ENCODE measurements around the gene PORCN. TPM values are rescaled to one million over a fixed set of nuclear protein-coding genes. Genes with fewer than 3 reads are reported as not detected.
A peak's percentile ranks its signal among the peaks of the same experiment; 100 is the strongest.

The PORCN gene
- total and polyA plus RNA-seq, 7 experiments from 2014 or later: 10.0 to 19.0 (median 15.5) TPM

DNA sequence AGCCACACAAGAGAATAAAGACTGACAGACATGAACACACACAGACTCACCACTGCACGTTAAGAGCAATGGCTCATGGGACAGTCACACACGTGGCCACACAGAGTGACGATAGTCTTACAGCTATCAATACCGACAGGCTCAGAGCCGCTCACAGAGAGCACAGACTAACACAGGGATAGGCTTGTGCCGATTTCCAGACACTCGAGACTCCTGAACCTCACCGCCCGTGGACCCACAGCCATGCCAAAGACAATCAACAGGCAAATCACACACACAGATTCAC, 38.0 kb upstream of the PORCN start:
- DNase-seq (no peak), ATAC-seq (no peak)
- no peaks in the 10 kb centered on the region for H3K9me3 Mint-ChIP-seq
- CTCF ChIA-PET: no interaction called here
- no peak overlapping the region for H3K27ac ChIP-seq (ENCODE audit: low read depth, low read length)
- peaks cover 0 to 13% (median 0%) of the 10 kb centered on the region in 5 donors for H3K36me3 Mint-ChIP-seq
- intact Hi-C loops (cut with micrococcal nuclease): loop anchor here (10.0 kb wide), 3 partner anchors 214 to 1636 kb away; partner anchors contain the start of genes RP2 (in 1 of the 2), SUV39H1 (in 1 of the 2) and WAS (in 1 of the 2)
- POLR2A ChIA-PET: no interaction called here
- H3K4me3 Mint-ChIP-seq: no peak overlapping the region
- peaks cover 12 to 36% (median 20%) of the 10 kb centered on the region in 7 donors for H3K4me1 Mint-ChIP-seq
- no peaks in the 10 kb centered on the region for H3K36me3 ChIP-seq (ENCODE audit: control insufficient read depth in 2 of 3, insufficient read depth in 3 of 3, low read length in 3 of 3)
- H3K27ac Mint-ChIP-seq: no peak overlapping the region
- H3K4me1 ChIP-seq (ENCODE audit: control insufficient read depth in 2 of 2, insufficient read depth in 2 of 2, low read length in 2 of 2): peaks cover 0 to 5% of the 10 kb centered on the region in 2 donors
- no peak overlapping the region for H3K4me3 ChIP-seq (ENCODE audit: low read length)
- no peaks in the 10 kb centered on the region for H3K9me3 ChIP-seq (ENCODE audit: control insufficient read depth in 2 of 3, low read length in 3 of 3)
- H3K27me3 Mint-ChIP-seq: no peaks in the 10 kb centered on the region
- no peaks in the 10 kb centered on the region for H3K27me3 ChIP-seq (ENCODE audit: control insufficient read depth in 2 of 2, insufficient read depth in 2 of 2, low read length in 2 of 2)

DNA sequence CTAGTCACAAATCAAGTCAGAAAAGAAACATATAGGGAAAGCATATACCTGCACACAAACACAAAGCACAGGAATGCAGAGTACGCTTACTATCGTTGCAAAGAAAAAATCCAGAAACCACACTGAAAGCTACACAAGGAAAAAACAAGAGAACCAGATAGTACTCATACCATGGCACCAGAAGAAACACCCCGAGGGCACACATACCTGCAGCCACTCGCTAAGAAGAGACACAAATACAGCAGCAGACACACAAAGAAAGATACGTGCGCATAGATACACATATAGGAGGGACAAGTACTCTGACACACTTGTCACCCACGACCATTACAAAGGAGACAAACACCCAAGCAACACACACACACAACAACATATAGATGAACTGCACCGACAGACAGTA, 37.3 kb upstream of the PORCN start:
- Mint-ChIP-seq H3K9me3 (no peaks in the 10 kb centered on the region), H3K27ac (peak overlapping the region in 2 of 9 donors; percentile 54 to 56), H3K36me3 (peaks cover 0 to 11% (median 0%) of the 10 kb centered on the region in 5 donors), H3K4me3 (peak overlapping the region in 2 of 10 donors; percentile 4 to 25), H3K4me1 (peaks cover 12 to 35% (median 21%) of the 10 kb centered on the region in 7 donors), H3K27me3 (no peaks in the 10 kb centered on the region)
- CTCF ChIA-PET: no interaction called here
- intact Hi-C loops (cut with micrococcal nuclease): loop anchor here (10.0 kb wide), 3 partner anchors 213 to 1637 kb away; partner anchors contain the start of genes RP2 (in 1 of the 2), SUV39H1 (in 1 of the 2) and WAS (in 1 of the 2)
- DNase-seq (no peak), ATAC-seq (no peak)
- POLR2A ChIA-PET: interaction anchor here (0.9 kb wide), 1 partner anchor 38 kb away, joined by 3 read pairs; no protein-coding TSS in a partner anchor
- H3K36me3 ChIP-seq (ENCODE audit: control insufficient read depth in 2 of 3, insufficient read depth in 3 of 3, low read length in 3 of 3): no peaks in the 10 kb centered on the region
- H3K9me3 ChIP-seq (ENCODE audit: control insufficient read depth in 2 of 3, low read length in 3 of 3): no peaks in the 10 kb centered on the region
- H3K27ac ChIP-seq (ENCODE audit: low read depth, low read length): no peak overlapping the region
- H3K27me3 ChIP-seq (ENCODE audit: control insufficient read depth in 2 of 2, insufficient read depth in 2 of 2, low read length in 2 of 2): no peaks in the 10 kb centered on the region
- peaks cover 0 to 5% of the 10 kb centered on the region in 2 donors for H3K4me1 ChIP-seq (ENCODE audit: control insufficient read depth in 2 of 2, insufficient read depth in 2 of 2, low read length in 2 of 2)
- H3K4me3 ChIP-seq (ENCODE audit: low read length): no peak overlapping the region

DNA sequence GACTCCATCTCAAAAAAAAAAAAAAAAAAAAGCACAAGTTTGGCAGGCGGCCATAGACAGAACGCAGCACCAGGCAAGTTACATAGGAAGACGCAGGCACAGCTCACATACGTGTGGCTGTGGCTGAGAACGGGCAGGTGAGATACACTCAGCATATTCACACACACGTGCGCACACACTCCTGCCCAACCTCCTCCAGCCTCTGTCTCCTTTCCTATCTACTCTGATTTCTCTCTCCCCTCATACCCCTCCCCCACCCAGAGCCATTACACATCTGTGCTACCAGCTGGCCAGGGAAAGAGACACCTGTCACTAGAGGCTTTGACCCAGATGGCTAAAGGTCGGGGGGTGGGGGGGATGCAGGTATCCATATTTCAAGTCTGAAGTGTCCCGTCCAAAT, 36.6 kb upstream of the PORCN start:
- CTCF ChIA-PET: no interaction called here
- ATAC-seq: no peak
- Histone ChIP-seq H3K36me3 (ENCODE audit: control insufficient read depth in 2 of 3, insufficient read depth in 3 of 3, low read length in 3 of 3) (no peaks in the 10 kb centered on the region), H3K4me1 (ENCODE audit: control insufficient read depth in 2 of 2, insufficient read depth in 2 of 2, low read length in 2 of 2) (peaks cover 4 to 11% of the 10 kb centered on the region in 2 donors), H3K27me3 (ENCODE audit: control insufficient read depth in 2 of 2, insufficient read depth in 2 of 2, low read length in 2 of 2) (no peaks in the 10 kb centered on the region), H3K9me3 (ENCODE audit: control insufficient read depth in 2 of 3, low read length in 3 of 3) (no peaks in the 10 kb centered on the region), H3K27ac (ENCODE audit: low read depth, low read length) (no peak overlapping the region), H3K4me3 (ENCODE audit: low read length) (no peak overlapping the region)
- H3K9me3 Mint-ChIP-seq: no peaks in the 10 kb centered on the region
- intact Hi-C loops (cut with micrococcal nuclease): loop anchor here (10.0 kb wide), 3 partner anchors 213 to 1637 kb away; partner anchors contain the start of genes RP2 (in 1 of the 2), SUV39H1 (in 1 of the 2) and WAS (in 1 of the 2)
- H3K4me1 Mint-ChIP-seq: peaks cover 16 to 37% (median 26%) of the 10 kb centered on the region in 7 donors
- no peak for DNase-seq
- no peak overlapping the region for H3K4me3 Mint-ChIP-seq
- H3K27me3 Mint-ChIP-seq: no peaks in the 10 kb centered on the region
- peak overlapping the region in 1 of 9 donors; percentile 34 for H3K27ac Mint-ChIP-seq
- H3K36me3 Mint-ChIP-seq: peaks cover 0 to 10% (median 0%) of the 10 kb centered on the region in 5 donors
- POLR2A ChIA-PET: no interaction called here

DNA sequence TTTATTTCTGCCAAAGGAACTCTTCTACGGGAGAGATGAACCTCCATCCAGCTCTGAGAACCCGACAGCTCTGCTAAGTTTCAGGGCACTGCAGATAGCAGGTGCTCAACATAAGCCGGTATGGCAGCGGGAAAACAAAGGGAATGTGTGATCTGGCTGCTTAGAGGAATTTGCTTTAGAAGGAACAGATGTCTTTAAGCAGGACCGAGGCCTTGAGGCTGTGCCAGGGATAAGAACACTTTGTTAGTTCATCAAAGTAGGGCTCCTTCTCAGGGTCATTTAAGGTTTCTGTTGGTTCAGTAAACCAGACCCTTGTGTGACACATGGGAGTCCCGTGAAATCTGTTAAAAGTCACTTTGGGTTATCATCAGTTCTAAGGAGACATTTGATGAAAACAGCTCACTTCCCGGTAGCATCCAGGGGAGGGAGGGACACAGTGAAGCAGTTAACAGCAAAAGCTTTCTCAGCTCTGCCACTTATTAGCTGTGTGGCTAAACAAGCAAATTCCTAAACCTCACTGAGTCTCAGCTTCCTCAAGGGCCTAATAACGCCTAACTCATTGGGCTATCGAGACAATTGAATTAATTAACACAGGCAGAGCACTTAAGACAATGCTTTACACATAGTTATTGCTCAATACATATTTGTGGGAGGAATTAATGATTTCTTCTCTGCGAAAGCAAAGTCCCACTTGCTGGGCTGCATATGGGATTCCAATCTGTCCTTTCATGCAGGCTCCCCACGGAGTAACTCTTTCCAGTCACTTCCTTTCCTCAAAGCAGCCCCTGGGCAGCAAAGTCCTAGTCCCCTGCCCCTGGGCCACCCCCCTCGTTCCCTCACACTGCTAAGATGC, 35.7 kb upstream of the PORCN start:
- ATAC-seq: no peak
- Histone ChIP-seq H3K27me3 (ENCODE audit: control insufficient read depth in 2 of 2, insufficient read depth in 2 of 2, low read length in 2 of 2) (no peaks in the 10 kb centered on the region), H3K4me1 (ENCODE audit: control insufficient read depth in 2 of 2, insufficient read depth in 2 of 2, low read length in 2 of 2) (peaks cover 8 to 10% of the 10 kb centered on the region in 2 donors), H3K27ac (ENCODE audit: low read depth, low read length) (no peak overlapping the region), H3K4me3 (ENCODE audit: low read length) (no peak overlapping the region), H3K9me3 (ENCODE audit: control insufficient read depth in 2 of 3, low read length in 3 of 3) (no peaks in the 10 kb centered on the region), H3K36me3 (ENCODE audit: control insufficient read depth in 2 of 3, insufficient read depth in 3 of 3, low read length in 3 of 3) (no peaks in the 10 kb centered on the region)
- POLR2A ChIA-PET: interaction anchor here (1.4 kb wide), 1 partner anchor 101 kb away, joined by 3 read pairs; the partner anchor contains the start of gene RBM3
- H3K27me3 Mint-ChIP-seq: no peaks in the 10 kb centered on the region
- peaks cover 0 to 5% (median 0%) of the 10 kb centered on the region in 5 donors for H3K36me3 Mint-ChIP-seq
- intact Hi-C loops (cut with micrococcal nuclease): loop anchor here (10.0 kb wide), 3 partner anchors 212 to 1638 kb away; partner anchors contain the start of genes RP2 (in 1 of the 2), SUV39H1 (in 1 of the 2) and WAS (in 1 of the 2)
- no peaks in the 10 kb centered on the region for H3K9me3 Mint-ChIP-seq
- peak overlapping the region in 1 of 9 donors; percentile 34 for H3K27ac Mint-ChIP-seq
- no peak for DNase-seq
- peaks cover 21 to 42% (median 28%) of the 10 kb centered on the region in 7 donors for H3K4me1 Mint-ChIP-seq
- peak overlapping the region in 1 of 10 donors; percentile 18 for H3K4me3 Mint-ChIP-seq
- CTCF ChIA-PET: interaction anchor here (1.5 kb wide), 1 partner anchor 66 kb away, joined by 3 read pairs; the partner anchor contains the start of gene TBC1D25

DNA sequence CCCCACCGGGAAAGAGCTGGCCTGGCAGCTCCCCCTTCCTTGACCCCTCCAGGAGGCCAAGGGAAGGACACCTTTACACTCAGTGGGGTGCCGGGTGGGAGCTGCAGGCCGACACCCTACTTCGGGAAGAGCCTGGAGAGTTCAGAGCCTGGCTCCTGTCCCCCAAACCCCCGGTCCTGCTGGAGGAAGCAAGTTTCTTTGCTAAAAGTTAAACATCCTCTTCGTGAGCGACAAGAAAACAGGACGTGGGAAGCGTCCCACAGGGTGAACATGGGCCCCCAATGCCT, 35.1 kb upstream of the PORCN start:
- no peak for ATAC-seq
- no peaks in the 10 kb centered on the region for H3K27me3 ChIP-seq (ENCODE audit: control insufficient read depth in 2 of 2, insufficient read depth in 2 of 2, low read length in 2 of 2)
- Mint-ChIP-seq H3K36me3 (peaks cover 0 to 6% (median 0%) of the 10 kb centered on the region in 5 donors), H3K27ac (no peak overlapping the region), H3K27me3 (no peaks in the 10 kb centered on the region), H3K4me3 (no peak overlapping the region), H3K9me3 (no peaks in the 10 kb centered on the region), H3K4me1 (peaks cover 21 to 44% (median 29%) of the 10 kb centered on the region in 7 donors)
- H3K4me3 ChIP-seq (ENCODE audit: low read length): no peak overlapping the region
- peaks cover 0 to 2% (median 0%) of the 10 kb centered on the region in 3 experiments for H3K36me3 ChIP-seq (ENCODE audit: control insufficient read depth in 2 of 3, insufficient read depth in 3 of 3, low read length in 3 of 3)
- no peak for DNase-seq
- no peaks in the 10 kb centered on the region for H3K9me3 ChIP-seq (ENCODE audit: control insufficient read depth in 2 of 3, low read length in 3 of 3)
- ChIA-PET CTCF (interaction anchor here (1.5 kb wide), 1 partner anchor 66 kb away, joined by 3 read pairs; the partner anchor contains the start of gene TBC1D25), POLR2A (interaction anchor here (1.4 kb wide), 1 partner anchor 100 kb away, joined by 3 read pairs; the partner anchor contains the start of gene RBM3)
- intact Hi-C loops (cut with micrococcal nuclease): loop anchor here (10.0 kb wide), 3 partner anchors 211 to 1639 kb away; partner anchors contain the start of genes RP2 (in 1 of the 2), SUV39H1 (in 1 of the 2) and WAS (in 1 of the 2)
- H3K4me1 ChIP-seq (ENCODE audit: control insufficient read depth in 2 of 2, insufficient read depth in 2 of 2, low read length in 2 of 2): peaks cover 8 to 10% of the 10 kb centered on the region in 2 donors
- no peak overlapping the region for H3K27ac ChIP-seq (ENCODE audit: low read depth, low read length)

DNA sequence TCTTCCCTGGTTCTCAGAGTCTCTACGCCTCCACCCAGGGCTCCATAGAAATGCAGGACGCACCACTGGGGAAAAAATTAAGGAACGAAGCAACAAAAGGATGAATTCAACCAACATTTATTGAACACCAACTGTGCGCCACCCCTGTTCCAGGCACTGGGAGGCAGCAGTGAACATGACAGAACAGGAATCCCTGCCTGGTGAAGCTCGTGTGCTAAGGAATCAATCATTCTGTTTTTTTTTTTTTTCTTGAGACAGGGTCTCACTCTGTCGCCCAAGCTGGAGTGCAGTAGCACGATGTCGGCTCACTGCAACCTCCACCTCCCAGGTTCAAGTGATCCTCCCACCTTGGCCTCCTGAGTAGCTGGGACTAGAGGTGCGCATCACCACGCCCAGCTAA, 34.7 kb upstream of the PORCN start:
- POLR2A ChIA-PET: interaction anchor here (1.4 kb wide), 1 partner anchor 100 kb away, joined by 3 read pairs; the partner anchor contains the start of gene RBM3

More for the DNA sequence above, 34.7 kb upstream of the PORCN start:
- Mint-ChIP-seq H3K4me3 (peak overlapping the region in 1 of 10 donors; percentile 23), H3K36me3 (peaks cover 0 to 8% (median 2%) of the 10 kb centered on the region in 5 donors), H3K27ac (peak overlapping the region in 4 of 9 donors; percentile 7 to 58 (median 28)), H3K27me3 (no peaks in the 10 kb centered on the region), H3K4me1 (peaks cover 24 to 44% (median 28%) of the 10 kb centered on the region in 7 donors), H3K9me3 (no peaks in the 10 kb centered on the region)
- H3K4me1 ChIP-seq (ENCODE audit: control insufficient read depth in 2 of 2, insufficient read depth in 2 of 2, low read length in 2 of 2): peaks cover 8 to 10% of the 10 kb centered on the region in 2 donors
- H3K27ac ChIP-seq (ENCODE audit: low read depth, low read length): no peak overlapping the region
- no peaks in the 10 kb centered on the region for H3K27me3 ChIP-seq (ENCODE audit: control insufficient read depth in 2 of 2, insufficient read depth in 2 of 2, low read length in 2 of 2)
- DNase-seq: no peak
- intact Hi-C loops (cut with micrococcal nuclease): loop anchor here (2.0 to 10.0 kb wide), 5 partner anchors 211 to 1639 kb away; partner anchors contain the start of genes PPP1R3F (in 1 of the 2), RP2 (in 1 of the 2), SUV39H1 (in 1 of the 2) and WAS (in 1 of the 2)
- no peak overlapping the region for H3K4me3 ChIP-seq (ENCODE audit: low read length)
- no peaks in the 10 kb centered on the region for H3K9me3 ChIP-seq (ENCODE audit: control insufficient read depth in 2 of 3, low read length in 3 of 3)
- CTCF ChIA-PET: interaction anchor here (0.5 to 1.5 kb wide), 4 partner anchors 65 to 1279 kb away, joined by 3 read pairs; partner anchors contain the start of gene TBC1D25
- ATAC-seq: no peak
- H3K36me3 ChIP-seq (ENCODE audit: control insufficient read depth in 2 of 3, insufficient read depth in 3 of 3, low read length in 3 of 3): peaks cover 0 to 6% (median 0%) of the 10 kb centered on the region in 3 experiments
